T-helper 9 cell (primary cell): ENCODE measurements around the gene RNU5B-1.

Experiments
- DNase-seq: peaks from one replicate; pipeline ENCODE4 v3.0.0-alpha.2; 2020

The RNU5B-1 gene

GRCh38 chr15:65329288-65329983, 25.0 kb downstream of the RNU5B-1 start:
- no peak for DNase-seq

GRCh38 chr15:65329984-65330735, 25.7 kb downstream of the RNU5B-1 start:
- DNase-seq, result no peak

GRCh38 chr15:65330934-65331645, 26.6 kb downstream of the RNU5B-1 start:
- no peak for DNase-seq

GRCh38 chr15:65331811-65332210, 27.3 kb downstream of the RNU5B-1 start:
- no peak for DNase-seq

- DNase-seq, result no peak
These were observed 28.1 kb downstream of the RNU5B-1 start for GRCh38 chr15:65332391-65333147.

GRCh38 chr15:65333148-65333820, 28.8 kb downstream of the RNU5B-1 start:
- no peak for DNase-seq

- DNase-seq, result no peak
These were observed 29.4 kb downstream of the RNU5B-1 start for GRCh38 chr15:65333856-65334255.

GRCh38 chr15:65334586-65335231, 30.2 kb downstream of the RNU5B-1 start:
- no peak for DNase-seq

GRCh38 chr15:65335278-65336055, 31.0 kb downstream of the RNU5B-1 start:
- no peak for DNase-seq

- no peak for DNase-seq
These were observed 32.3 kb downstream of the RNU5B-1 start for GRCh38 chr15:65336493-65337435.

- no peak for DNase-seq
These were observed 33.1 kb downstream of the RNU5B-1 start for GRCh38 chr15:65337436-65338070.

GRCh38 chr15:65338366-65338765, 33.9 kb downstream of the RNU5B-1 start:
- no peak for DNase-seq

GRCh38 chr15:65338823-65339222, 34.3 kb downstream of the RNU5B-1 start:
- DNase-seq, result no peak

GRCh38 chr15:65339416-65339815, 34.9 kb downstream of the RNU5B-1 start:
- no peak for DNase-seq

GRCh38 chr15:65339920-65340319, 35.4 kb downstream of the RNU5B-1 start:
- DNase-seq, result no peak

GRCh38 chr15:65342493-65342892, 38.0 kb downstream of the RNU5B-1 start:
- DNase-seq, result no peak

GRCh38 chr15:65343374-65343981, 39.0 kb downstream of the RNU5B-1 start:
- no peak for DNase-seq

- no peak for DNase-seq
These were observed 39.9 kb downstream of the RNU5B-1 start for GRCh38 chr15:65344214-65344913.
